Measurements from ENCODE around the gene NRTN.
"Not testable (repeated sequence)": the region's sequence is repeated elsewhere in the genome, so short reads cannot be mapped to it uniquely, and the experiment has no call there.

- not testable (repeated sequence) for TF ChIP-seq RARB (CRISPR knock-in tag; IDR thresholded peaks at IDR 0.05); PPARA (CRISPR knock-in tag; IDR thresholded peaks at IDR 0.05; ENCODE audit: borderline replicate concordance); CSRNP3 (CRISPR knock-in tag; IDR thresholded peaks at IDR 0.05); ARNTL (CRISPR knock-in tag; IDR thresholded peaks at IDR 0.05; ENCODE audit: borderline replicate concordance, low read depth); CSDC2 (CRISPR knock-in tag; IDR thresholded peaks at IDR 0.05); BACH2 (CRISPR knock-in tag; IDR thresholded peaks at IDR 0.05; ENCODE audit: borderline replicate concordance); PATZ1 (CRISPR knock-in tag; IDR thresholded peaks at IDR 0.05; ENCODE audit: borderline replicate concordance); ZFP30 (CRISPR knock-in tag; IDR thresholded peaks at IDR 0.05); ZNF565 (CRISPR knock-in tag; conservative IDR thresholded peaks at IDR 0.05; ENCODE audit: low read depth); ZNF8 (CRISPR knock-in tag; IDR thresholded peaks at IDR 0.05)
- TF ChIP-seq, protein P1, sequence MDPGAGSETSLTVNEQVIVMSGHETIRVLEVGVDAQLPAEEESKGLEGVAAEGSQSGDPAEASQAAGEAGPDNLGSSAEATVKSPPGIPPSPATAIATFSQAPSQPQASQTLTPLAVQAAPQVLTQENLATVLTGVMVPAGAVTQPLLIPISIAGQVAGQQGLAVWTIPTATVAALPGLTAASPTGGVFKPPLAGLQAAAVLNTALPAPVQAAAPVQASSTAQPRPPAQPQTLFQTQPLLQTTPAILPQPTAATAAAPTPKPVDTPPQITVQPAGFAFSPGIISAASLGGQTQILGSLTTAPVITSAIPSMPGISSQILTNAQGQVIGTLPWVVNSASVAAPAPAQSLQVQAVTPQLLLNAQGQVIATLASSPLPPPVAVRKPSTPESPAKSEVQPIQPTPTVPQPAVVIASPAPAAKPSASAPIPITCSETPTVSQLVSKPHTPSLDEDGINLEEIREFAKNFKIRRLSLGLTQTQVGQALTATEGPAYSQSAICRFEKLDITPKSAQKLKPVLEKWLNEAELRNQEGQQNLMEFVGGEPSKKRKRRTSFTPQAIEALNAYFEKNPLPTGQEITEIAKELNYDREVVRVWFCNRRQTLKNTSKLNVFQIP (CRISPR knock-in tag; IDR thresholded peaks at IDR 0.05; ENCODE audit: borderline replicate concordance, low read depth), result not testable (repeated sequence)
These were observed 50.3 kb downstream of the NRTN start for GRCh38 chr19:5855151-5855550.

All from SK-N-SH treated with all-trans-retinoic acid at 6 μM for 48 hours (cell line).